CD4-positive, alpha-beta T cell treated with Interleukin-6 at 100 ng/mL for 8 hours (primary cell): Measurements from ENCODE around the gene MEF2B.

Experiments
- DNase-seq: peaks from one replicate; pipeline ENCODE4 v3.0.0-alpha.2; 2020; ENCODE audit warnings: mixed read lengths, low spot score

The MEF2B gene

GRCh38 chr19:19098703-19099632, 71.1 kb downstream of the MEF2B start:
- DNase-seq = no peak

GRCh38 chr19:19098084-19098702, 71.9 kb downstream of the MEF2B start:
- DNase-seq = no peak

GRCh38 chr19:19096641-19097627, 73.1 kb downstream of the MEF2B start:
- no peak for DNase-seq

GRCh38 chr19:19095691-19096090, 74.4 kb downstream of the MEF2B start:
- no peak for DNase-seq
